ENCODE data around the gene VSIG10.
"Not testable (repeated sequence)": the region's sequence is repeated elsewhere in the genome, so short reads cannot be mapped to it uniquely, and the experiment has no call there.

Gene VSIG10

DNA sequence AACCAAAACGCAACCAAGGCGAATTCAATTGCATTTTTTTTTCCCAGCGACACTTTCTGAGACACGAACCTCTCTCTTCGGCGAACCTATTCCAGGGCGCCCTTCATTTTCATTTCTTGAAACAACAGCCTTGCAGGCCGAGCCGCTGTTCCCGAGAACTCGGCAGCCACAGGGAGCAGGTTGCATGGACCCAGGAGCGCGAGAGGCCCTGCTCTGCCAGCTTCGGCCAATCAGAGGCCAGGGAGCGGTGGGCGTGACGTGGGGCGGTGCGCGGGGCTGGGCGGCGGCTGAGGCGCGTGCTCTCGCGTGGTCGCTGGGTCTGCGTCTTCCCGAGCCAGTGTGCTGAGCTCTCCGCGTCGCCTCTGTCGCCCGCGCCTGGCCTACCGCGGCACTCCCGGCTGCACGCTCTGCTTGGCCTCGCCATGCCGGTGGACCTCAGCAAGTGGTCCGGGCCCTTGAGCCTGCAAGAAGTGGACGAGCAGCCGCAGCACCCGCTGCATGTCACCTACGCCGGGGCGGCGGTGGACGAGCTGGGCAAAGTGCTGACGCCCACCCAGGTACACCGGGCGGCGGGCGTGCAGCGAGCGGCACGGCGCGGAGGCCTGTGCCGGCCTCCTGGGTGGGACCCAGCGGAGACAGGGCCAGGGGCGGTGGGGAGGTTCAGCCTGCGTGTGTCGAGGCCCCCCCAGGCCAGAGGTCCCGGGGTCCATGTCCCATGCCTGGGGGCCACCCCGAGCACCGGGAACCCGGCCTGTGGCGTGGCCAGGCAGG is 32.2 kb upstream of the VSIG10 start, which contains the start of gene PEBP1:
PEBP1 (plus strand) TSS at position 337 of the 771 bp plus-strand sequence; CDS start at position 423, 86 bp downstream.
- Histone ChIP-seq H2BK15ac (replicated peaks; ENCODE audit: low read depth) (no peak within 1 kb of the TSS), H3K23ac (ENCODE audit: low read length) (peak within 1 kb of the TSS; percentile 20), H3K4ac (ENCODE audit: low read depth, low read length) (peak within 1 kb of the TSS; percentile 81), H3K79me1 (ENCODE audit: low read length) (peaks cover 6% of the 10 kb centered on the region), H3K9ac (ENCODE audit: low read length) (peak within 1 kb of the TSS; percentile 97), H2AK5ac (ENCODE audit: low read length) (peak within 1 kb of the TSS; percentile 67), H3K4me2 (ENCODE audit: low read length) (peak within 1 kb of the TSS; percentile 92), H3K27me3 (ENCODE audit: insufficient read depth, low read length, poor library complexity) (no peaks in the 10 kb centered on the region), H3K4me3 (ENCODE audit: low read length) (peak within 1 kb of the TSS; percentile 83), H3K79me2 (ENCODE audit: control insufficient read depth, insufficient read depth, low read length) (peaks cover 17% of the 10 kb centered on the region), H4K8ac (ENCODE audit: low read depth, low read length) (no peak within 1 kb of the TSS), H4K5ac (ENCODE audit: low read length) (no peak within 1 kb of the TSS), H3K27ac (ENCODE audit: low read depth, low read length) (no peak within 1 kb of the TSS), H2BK120ac (ENCODE audit: low read depth, low read length) (no peak within 1 kb of the TSS), H3K56ac (ENCODE audit: low read length) (peak within 1 kb of the TSS; percentile 98), H2BK5ac (ENCODE audit: low read length) (no peak within 1 kb of the TSS), H3K18ac (ENCODE audit: low read length) (peak within 1 kb of the TSS; percentile 23), H3K4me1 (ENCODE audit: control insufficient read depth, low read depth, low read length) (no peaks in the 10 kb centered on the region), H3K36me3 (ENCODE audit: control insufficient read depth, insufficient read depth, low read length) (peaks cover 4% of the 10 kb centered on the region)
- no CpG with 5 or more reads among the region's 70 CpGs for WGBS (ENCODE audit: extremely low coverage, insufficient coverage, low lambda C conversion rate)
- peak; percentile 90 for DNase-seq

DNA sequence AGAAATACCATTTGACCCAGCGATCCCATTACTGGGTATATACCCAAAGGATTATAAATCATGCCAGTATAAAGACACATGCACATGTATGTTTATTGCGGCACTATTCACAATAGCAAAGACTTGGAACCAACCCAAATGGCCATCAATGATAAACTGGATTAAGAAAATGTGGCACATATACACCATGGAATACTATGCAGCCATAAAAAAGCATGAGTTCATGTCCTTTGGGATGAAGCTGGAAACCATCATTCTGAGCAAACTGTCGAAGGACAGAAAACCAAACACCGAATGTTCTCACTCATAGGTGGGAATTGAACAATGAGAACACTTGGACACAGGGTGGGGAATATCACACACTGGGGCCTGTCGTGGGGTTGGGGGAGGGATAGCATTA is 25.6 kb upstream of the VSIG10 start:
- H2BK120ac ChIP-seq (ENCODE audit: low read depth, low read length); H3K18ac ChIP-seq (ENCODE audit: low read length); H3K27me3 ChIP-seq (ENCODE audit: insufficient read depth, low read length, poor library complexity); H3K4me1 ChIP-seq (ENCODE audit: control insufficient read depth, low read depth, low read length); H3K79me2 ChIP-seq (ENCODE audit: control insufficient read depth, insufficient read depth, low read length); H3K23ac ChIP-seq (ENCODE audit: low read length); H3K4me3 ChIP-seq (ENCODE audit: low read length); H3K36me3 ChIP-seq (ENCODE audit: control insufficient read depth, insufficient read depth, low read length); H2BK5ac ChIP-seq (ENCODE audit: low read length); DNase-seq; H4K8ac ChIP-seq (ENCODE audit: low read depth, low read length); H2AK5ac ChIP-seq (ENCODE audit: low read length); H4K5ac ChIP-seq (ENCODE audit: low read length); H3K9ac ChIP-seq (ENCODE audit: low read length); H3K4ac ChIP-seq (ENCODE audit: low read depth, low read length); H2BK15ac ChIP-seq (replicated peaks; ENCODE audit: low read depth); H3K27ac ChIP-seq (ENCODE audit: low read depth, low read length); H3K79me1 ChIP-seq (ENCODE audit: low read length); H3K4me2 ChIP-seq (ENCODE audit: low read length); H3K56ac ChIP-seq (ENCODE audit: low read length): not testable (repeated sequence)
- WGBS (ENCODE audit: extremely low coverage, insufficient coverage, low lambda C conversion rate) = no CpG with 5 or more reads among the region's 5 CpGs

DNA sequence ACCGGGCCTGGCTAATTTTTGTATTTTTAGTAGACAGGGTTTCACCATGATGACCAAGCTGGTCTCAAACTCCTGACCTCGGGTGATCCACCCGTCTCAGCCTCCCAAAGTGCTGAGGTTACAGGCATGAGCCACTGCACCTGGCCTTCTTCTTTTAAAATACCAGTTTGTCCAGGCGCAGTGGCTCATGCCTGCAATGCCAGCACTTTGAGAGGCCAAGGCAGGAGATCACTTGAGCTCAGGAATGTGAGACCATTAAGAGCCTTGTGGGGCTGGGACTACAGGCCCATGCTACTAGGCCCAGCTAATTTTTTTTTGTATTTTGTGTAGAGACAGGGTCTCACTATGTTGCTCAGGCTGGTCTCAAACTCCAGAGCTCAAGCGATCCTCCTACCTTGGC is 24.1 kb upstream of the VSIG10 start:
- Histone ChIP-seq H3K56ac (ENCODE audit: low read length) (no peak overlapping the region), H3K79me1 (ENCODE audit: low read length) (no peaks in the 10 kb centered on the region), H3K27ac (ENCODE audit: low read depth, low read length) (no peak overlapping the region), H3K9ac (ENCODE audit: low read length) (no peak overlapping the region), H3K4me1 (ENCODE audit: control insufficient read depth, low read depth, low read length) (no peaks in the 10 kb centered on the region), H2AK5ac (ENCODE audit: low read length) (no peak overlapping the region), H3K18ac (ENCODE audit: low read length) (no peak overlapping the region), H2BK15ac (replicated peaks; ENCODE audit: low read depth) (no peak overlapping the region), H3K4ac (ENCODE audit: low read depth, low read length) (no peak overlapping the region), H3K36me3 (ENCODE audit: control insufficient read depth, insufficient read depth, low read length) (no peaks in the 10 kb centered on the region), H2BK120ac (ENCODE audit: low read depth, low read length) (no peak overlapping the region), H3K4me2 (ENCODE audit: low read length) (no peak overlapping the region), H3K23ac (ENCODE audit: low read length) (no peak overlapping the region), H3K79me2 (ENCODE audit: control insufficient read depth, insufficient read depth, low read length) (no peaks in the 10 kb centered on the region), H2BK5ac (ENCODE audit: low read length) (no peak overlapping the region), H4K5ac (ENCODE audit: low read length) (no peak overlapping the region), H3K4me3 (ENCODE audit: low read length) (no peak overlapping the region), H4K8ac (ENCODE audit: low read depth, low read length) (no peak overlapping the region), H3K27me3 (ENCODE audit: insufficient read depth, low read length, poor library complexity) (no peaks in the 10 kb centered on the region)
- WGBS (ENCODE audit: extremely low coverage, insufficient coverage, low lambda C conversion rate) = no CpG with 5 or more reads among the region's 5 CpGs
- DNase-seq = no peak

- Histone ChIP-seq H3K56ac (ENCODE audit: low read length) (no peak overlapping the region), H3K79me1 (ENCODE audit: low read length) (no peaks in the 10 kb centered on the region), H2AK5ac (ENCODE audit: low read length) (no peak overlapping the region), H3K18ac (ENCODE audit: low read length) (no peak overlapping the region), H3K27ac (ENCODE audit: low read depth, low read length) (no peak overlapping the region), H3K23ac (ENCODE audit: low read length) (no peak overlapping the region), H2BK120ac (ENCODE audit: low read depth, low read length) (no peak overlapping the region), H2BK5ac (ENCODE audit: low read length) (no peak overlapping the region), H3K4me3 (ENCODE audit: low read length) (no peak overlapping the region), H4K8ac (ENCODE audit: low read depth, low read length) (no peak overlapping the region), H3K4me2 (ENCODE audit: low read length) (no peak overlapping the region), H3K27me3 (ENCODE audit: insufficient read depth, low read length, poor library complexity) (no peaks in the 10 kb centered on the region), H3K36me3 (ENCODE audit: control insufficient read depth, insufficient read depth, low read length) (no peaks in the 10 kb centered on the region), H3K4ac (ENCODE audit: low read depth, low read length) (no peak overlapping the region), H3K79me2 (ENCODE audit: control insufficient read depth, insufficient read depth, low read length) (no peaks in the 10 kb centered on the region), H4K5ac (ENCODE audit: low read length) (no peak overlapping the region), H3K4me1 (ENCODE audit: control insufficient read depth, low read depth, low read length) (no peaks in the 10 kb centered on the region), H2BK15ac (replicated peaks; ENCODE audit: low read depth) (no peak overlapping the region), H3K9ac (ENCODE audit: low read length) (no peak overlapping the region)
- DNase-seq = no peak
- no CpG with 5 or more reads among the region's 13 CpGs for WGBS (ENCODE audit: extremely low coverage, insufficient coverage, low lambda C conversion rate)
Observed at GRCh38 chr12:118126119-118126757, 22.4 kb upstream of the VSIG10 start.

- no CpG with 5 or more reads among the region's 4 CpGs for WGBS (ENCODE audit: extremely low coverage, insufficient coverage, low lambda C conversion rate)
- Histone ChIP-seq H3K4me3 (ENCODE audit: low read length) (no peak overlapping the region), H3K4me1 (ENCODE audit: control insufficient read depth, low read depth, low read length) (no peaks in the 10 kb centered on the region), H3K23ac (ENCODE audit: low read length) (no peak overlapping the region), H3K4me2 (ENCODE audit: low read length) (no peak overlapping the region), H4K8ac (ENCODE audit: low read depth, low read length) (no peak overlapping the region), H3K27me3 (ENCODE audit: insufficient read depth, low read length, poor library complexity) (no peaks in the 10 kb centered on the region), H3K79me1 (ENCODE audit: low read length) (no peaks in the 10 kb centered on the region), H2BK120ac (ENCODE audit: low read depth, low read length) (no peak overlapping the region), H2BK5ac (ENCODE audit: low read length) (no peak overlapping the region), H2BK15ac (replicated peaks; ENCODE audit: low read depth) (no peak overlapping the region), H3K56ac (ENCODE audit: low read length) (no peak overlapping the region), H2AK5ac (ENCODE audit: low read length) (no peak overlapping the region), H3K18ac (ENCODE audit: low read length) (no peak overlapping the region), H3K9ac (ENCODE audit: low read length) (no peak overlapping the region), H4K5ac (ENCODE audit: low read length) (no peak overlapping the region), H3K79me2 (ENCODE audit: control insufficient read depth, insufficient read depth, low read length) (no peaks in the 10 kb centered on the region), H3K36me3 (ENCODE audit: control insufficient read depth, insufficient read depth, low read length) (no peaks in the 10 kb centered on the region), H3K27ac (ENCODE audit: low read depth, low read length) (no peak overlapping the region), H3K4ac (ENCODE audit: low read depth, low read length) (no peak overlapping the region)
- no peak for DNase-seq
Observed at GRCh38 chr12:118125743-118126118, 21.9 kb upstream of the VSIG10 start.

Measured in mesendoderm (in vitro differentiated cells).